Fibroblast of peridontal ligament (primary cell): ENCODE measurements around the gene NPAS4.
A peak's percentile ranks its signal among the peaks of the same experiment; 100 is the strongest.
"Not testable (repeated sequence)": the region's sequence is repeated elsewhere in the genome, so short reads cannot be mapped to it uniquely, and the experiment has no call there.

Experiments
- DNase-seq: peaks from one replicate; pipeline ENCODE4 v3.0.0-alpha.2; 2010; ENCODE audit errors: extremely low read depth

NPAS4 gene

DNA sequence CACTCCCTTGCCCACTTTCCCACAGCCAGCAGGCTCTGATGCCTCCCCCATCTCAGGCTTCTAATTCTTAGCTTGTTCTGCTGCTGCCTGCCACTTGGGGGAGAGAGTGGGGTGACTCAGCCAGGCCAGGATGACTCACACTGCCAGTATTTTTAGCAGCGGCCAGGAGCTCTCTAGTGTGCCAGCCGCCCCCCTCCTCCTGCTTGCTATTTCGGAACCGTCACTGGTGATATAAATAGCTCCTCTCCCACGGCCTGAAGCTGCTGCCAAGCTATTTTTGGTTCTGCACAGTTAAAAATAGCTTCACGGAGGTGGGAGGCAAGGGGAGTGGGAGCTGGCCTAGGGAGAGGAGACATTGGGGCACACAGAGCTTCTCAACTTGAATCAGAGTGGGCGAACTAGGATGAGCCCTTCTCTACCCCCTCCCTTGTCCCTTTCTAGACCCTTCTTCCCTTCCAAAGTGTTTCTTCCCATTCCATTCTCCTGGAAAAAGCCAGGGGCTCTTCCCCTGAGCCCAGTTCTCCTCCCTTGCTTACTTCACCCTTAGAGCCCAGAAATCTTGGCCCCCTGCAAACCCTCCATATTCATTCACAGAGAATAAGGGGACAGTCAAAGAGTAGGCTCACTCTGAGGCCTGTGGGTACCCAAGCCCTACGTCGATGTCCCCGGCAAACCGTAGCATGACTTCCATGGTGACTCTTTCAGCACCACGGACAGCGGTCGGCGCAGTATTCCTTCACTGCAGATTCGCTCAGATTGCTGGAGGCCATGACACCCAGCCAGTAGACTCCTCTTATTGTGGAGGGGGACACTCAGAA, 2.5 kb upstream of the NPAS4 start:
- peak; percentile 96 for DNase-seq

DNA sequence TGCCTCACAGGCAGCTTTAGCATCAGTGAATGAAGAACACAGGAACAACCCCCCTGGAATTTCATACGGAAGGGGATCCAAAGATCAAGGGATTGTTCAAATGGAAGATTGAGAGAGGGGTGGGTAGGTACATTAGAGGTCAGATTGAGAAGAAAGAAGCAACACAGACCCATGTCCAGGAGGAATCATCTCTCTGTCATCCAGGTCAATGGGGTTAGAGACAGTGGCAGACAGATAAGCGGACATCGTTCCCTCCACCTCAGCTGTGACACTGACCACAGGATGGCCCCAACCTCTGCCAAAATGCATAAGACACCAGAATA, 1.9 kb upstream of the NPAS4 start:
- no peak for DNase-seq

DNA sequence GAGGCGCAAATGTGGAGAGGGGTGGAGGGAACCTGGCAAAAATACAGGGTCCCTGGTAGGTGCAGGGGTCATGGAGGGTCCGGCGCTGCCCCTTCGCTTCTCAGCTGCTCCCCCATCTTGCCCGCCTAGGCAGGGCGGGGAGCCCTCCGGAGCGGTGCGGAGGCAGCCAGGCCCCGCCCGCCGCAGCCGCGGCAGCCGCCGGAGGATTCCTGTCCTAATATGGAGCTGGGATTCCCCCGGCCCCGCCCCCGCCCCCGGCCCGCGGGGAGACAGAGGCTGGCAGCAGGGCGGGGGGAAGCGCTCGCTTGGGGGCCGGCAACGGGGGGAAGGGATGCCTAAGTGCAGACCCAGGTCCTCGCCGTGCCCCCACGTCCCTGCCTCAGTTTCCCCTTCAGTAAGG, 1.0 kb upstream of the NPAS4 start:
- no peak for DNase-seq

DNA sequence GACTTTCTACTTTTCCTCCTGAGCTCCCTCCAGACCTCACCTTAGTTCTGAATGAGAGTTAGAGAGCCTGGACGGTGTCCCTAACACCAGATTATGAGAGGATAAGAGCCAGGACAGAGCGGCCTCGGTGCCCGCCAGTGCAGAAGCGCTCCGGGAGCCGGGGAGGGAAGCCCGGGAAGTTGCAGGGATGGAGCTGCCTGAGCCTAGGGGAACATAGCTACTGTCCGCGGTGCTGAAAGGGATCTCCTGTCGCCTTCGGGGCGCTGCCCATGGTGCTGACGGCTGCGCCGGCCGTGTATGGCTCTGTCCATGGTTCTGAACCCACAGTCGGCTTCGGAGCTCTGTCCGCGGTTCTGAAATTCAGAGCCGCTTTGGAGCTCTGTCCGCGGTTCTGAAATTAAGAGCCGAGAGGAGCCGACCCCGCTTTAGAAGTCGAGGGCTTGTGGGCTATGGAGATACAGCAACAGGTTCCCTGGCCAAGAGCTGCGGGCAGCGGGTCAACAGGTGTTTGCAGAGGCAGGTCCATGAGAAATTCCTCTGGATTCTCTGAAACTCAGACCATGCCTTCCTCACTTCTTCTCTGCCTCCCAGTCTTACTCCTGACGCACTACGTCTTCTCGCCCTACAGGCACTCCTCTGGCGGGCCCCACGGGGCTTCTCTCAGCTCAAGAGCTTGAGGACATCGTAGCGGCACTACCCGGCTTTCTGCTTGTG, 814 bp downstream of the NPAS4 start:
- DNase-seq = peak; percentile 90

DNA sequence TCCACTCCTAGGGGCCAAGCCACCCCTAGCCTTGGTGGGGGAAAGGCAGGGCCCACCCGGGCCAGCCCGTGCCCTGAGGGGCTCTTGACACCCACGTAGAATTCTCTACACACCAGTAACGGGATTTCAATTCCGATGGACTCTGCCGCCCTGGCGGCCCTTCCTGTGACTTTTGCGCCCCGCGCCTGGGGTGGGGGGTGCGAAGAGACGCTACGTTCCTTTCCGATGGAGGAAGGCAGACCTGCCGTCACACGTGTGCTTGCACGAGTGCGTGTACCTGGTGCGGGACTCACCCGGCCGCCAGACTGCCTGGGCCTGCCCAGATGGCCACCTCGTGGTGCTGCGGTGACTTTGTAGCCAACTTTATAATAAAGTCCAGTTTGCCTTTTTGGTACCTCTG, 5.5 kb downstream of the NPAS4 start:
- no peak for DNase-seq

DNA sequence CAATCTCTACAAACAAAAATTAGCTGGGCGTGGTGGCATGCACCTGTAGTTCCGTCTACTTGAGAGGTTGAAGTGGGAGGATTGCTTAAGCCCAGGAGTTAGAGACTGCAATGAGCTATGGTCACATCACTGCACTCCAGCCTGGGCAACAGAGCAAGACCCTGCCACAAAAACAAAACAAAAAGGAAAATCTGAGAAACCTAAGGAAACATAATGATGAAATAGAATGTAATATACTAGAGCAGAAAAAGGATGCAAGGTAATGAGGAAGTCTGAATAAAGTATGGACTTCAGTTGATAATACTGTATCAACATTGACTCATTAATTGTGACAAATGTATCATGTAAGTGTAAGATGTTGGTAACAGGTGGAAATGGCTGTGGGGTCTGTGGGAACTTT, 8.1 kb downstream of the NPAS4 start:
- DNase-seq = no peak

DNA sequence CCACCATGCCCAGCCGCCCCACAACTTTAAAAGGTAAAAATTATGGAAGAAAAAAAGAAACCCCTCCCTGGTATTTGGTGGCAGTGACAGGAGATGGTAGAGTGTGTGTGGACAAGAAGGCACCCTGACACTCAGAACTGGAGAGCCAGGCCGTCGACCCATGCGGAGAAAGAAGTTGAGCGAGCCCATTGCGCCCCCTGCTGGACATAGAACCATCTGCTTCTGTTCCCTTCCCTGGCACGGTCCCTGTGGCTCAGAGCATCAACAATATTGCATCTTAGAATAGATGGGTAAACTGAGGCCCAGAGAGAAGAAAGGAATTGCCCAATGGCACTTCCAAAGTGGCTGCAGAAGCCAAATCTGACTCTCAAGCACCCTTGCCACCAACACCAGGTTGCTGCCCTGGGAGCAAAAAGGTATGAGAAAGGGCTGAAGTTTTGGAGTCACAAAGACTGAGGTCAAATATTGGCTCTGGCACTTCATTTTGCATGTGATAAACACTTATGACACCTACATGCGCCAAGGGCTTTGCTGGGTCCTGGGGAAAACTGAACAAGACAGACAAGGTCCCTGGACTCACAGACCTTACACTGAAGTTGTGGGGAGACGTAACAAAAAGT, 9.3 kb downstream of the NPAS4 start:
- peak; percentile 77 for DNase-seq

DNA sequence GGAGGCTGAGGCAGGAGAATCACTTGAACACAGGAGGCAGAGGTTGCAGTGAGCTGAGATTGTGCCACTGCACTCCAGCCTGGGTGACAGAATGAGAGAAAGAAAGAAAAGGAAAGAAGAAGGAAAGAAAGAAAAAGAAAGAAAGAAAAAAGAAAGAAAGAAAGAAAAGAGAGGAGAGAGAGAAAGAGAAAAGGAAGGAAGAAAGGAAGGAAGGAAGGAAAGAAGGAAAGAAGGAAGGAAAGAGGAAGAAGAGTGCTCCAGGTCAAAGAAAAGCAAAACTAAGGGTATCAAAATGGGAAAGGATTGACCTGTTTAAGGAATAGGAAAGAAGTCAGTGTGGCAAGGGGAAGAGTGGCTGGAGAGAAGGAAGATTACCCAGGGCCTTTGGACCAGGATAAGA, 10.5 kb downstream of the NPAS4 start:
- DNase-seq = not testable (repeated sequence)

DNA sequence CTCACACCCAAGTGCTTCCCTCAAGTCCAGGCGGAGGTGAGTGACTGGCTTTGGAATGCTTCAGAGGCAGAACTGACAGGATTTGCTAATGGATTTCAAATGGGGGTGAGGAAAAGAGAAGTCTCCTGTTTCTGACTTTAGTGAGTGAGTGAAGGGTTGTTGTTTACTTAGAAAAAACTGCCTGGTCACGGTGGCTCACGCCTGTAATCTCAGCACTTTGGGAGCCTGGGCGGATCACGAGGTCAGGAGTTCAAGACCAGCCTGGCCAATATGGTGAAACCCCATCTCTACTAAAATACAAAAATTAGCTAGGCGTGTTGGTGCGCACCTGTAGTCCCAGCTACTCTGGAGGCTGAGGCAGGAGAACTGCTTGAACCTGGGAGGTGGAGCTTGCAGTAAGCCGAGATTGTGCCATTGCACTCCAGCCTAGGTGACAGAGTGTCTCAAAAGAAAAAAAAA, 11.1 kb downstream of the NPAS4 start:
- DNase-seq = not testable (repeated sequence)

DNA sequence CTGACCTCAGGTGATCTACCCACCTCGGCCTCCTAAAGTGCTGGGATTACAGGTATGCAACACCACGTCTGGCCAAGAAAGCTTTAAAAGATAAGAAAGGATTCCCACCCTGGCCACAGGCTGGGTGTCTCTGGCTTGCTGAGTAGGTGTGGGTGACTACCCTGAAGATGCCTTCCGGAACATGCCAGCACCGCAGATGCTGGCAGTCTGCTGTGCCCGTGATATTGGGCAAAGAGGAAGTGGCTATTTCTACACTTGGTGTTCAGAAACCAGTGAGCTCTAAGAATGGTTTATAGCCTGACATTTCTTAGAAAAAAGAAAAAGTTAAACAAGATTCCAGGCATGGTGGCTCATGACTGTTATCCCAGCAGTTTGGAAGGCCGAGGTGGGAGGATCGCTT, 11.8 kb downstream of the NPAS4 start:
- DNase-seq = no peak

DNA sequence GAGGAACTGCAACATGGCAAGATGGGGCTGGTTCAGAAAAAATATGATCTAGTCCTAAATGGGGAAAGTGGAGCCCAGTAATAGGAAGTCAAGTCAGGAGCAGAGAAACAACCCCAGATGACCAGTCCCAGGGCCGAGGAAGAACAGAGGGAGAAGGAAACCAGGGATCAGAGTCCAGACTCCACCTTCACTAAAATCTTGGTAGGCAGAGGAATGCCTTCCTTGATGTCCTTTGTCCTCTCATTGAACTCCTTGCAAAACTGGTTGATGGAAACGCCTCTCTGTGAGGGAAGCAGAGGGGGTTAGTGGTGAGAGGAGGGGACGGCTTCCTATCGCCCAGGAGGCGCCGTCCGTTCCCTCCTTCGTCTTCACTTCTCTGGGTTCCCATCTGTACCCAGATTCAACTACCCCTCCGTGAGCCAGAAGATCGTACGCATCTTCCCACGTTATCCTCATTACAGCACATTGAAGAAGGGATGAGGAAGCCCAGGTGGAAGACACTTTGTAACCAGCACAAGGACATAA, 17.2 kb downstream of the NPAS4 start:
- DNase-seq = peak; percentile 6

DNA sequence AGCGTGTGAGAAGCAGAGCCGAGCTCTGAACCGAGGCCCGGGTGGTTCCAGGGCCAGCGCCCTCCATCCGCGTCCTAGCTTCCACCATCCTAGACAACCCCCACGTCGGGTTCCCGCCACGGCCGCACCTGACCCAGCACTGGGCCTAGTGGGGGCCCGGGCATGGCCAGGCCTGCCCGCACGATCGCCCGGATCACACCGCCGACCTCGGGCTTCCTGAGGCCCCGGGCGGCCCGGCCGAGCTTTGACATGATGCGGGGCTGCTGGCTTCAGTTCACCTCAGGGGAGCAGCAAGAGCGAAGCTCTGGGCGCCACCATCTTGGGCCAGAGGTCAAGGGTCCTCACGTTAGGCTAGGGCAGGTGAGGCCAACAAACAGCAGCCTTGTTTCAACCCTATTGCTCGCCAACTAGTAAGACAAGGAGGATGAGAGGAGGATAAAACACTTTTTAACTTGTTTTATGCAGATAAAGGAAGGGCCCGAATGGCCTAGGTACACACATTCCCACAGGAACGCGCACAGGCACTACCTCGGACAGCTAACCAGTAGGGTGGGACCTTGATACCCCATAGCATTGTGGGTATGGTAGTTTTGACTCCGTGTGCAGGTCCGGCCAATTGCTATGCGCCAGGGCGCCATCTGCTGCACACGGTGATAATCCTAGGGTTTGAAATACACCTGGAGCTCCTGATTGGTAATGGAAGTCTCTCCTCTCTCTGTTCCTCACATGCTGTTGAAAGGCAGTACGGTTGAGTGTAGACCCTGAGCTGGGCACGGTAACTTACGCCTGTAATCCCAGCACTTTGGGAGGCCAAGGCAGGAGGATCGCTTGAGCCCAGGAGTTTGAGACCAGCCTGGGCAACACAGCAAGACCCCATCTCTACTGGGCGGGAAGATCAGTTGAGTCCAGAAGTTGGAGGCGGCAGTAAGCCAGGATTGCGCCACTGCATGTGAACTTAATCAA, 17.9 kb downstream of the NPAS4 start, which contains the start of gene MRPL11:
TSS of gene MRPL11 (minus strand) at position 345 of the 963 bp plus-strand sequence. CDS start at position 251, 94 bp downstream.
- DNase-seq = peak; percentile 92

DNA sequence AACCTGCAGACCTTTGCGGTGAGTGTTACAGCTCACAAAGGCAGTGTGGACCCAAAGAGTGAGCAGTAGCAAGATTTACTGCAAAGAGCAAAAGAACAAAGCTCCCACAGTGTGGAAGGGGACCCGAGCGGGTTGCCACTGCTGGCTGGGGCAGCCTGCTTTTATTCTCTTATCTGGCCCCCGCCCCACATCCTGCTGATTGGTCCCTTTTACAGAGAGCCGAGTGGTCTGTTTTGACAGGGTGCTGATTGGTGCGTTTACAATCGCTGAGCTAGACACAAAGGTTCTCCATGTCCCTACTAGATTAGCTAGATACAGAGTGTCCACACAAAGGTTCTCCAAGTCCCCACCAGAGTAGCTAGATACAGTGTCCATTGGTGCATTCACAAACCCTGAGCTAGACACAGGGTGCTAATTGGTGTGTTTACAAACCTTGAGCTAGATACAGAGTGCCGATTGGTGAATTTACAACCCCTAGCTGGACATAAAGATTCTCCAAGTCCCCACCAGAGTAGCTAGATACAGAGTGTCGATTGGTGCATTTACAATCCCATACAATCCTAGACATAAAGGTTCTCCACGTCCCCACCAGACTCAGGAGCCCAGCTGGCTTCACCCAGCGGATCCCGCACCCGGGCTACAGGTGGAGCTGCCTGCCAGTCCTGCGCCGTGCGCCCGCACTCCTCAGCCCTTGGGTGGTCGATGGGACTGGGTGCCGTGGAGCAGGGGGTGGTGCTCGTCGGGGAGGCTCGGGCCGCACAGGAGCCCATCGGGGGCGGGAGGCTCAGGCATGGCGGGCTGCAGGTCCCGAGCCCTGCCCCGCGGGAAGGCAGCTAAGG, 19.5 kb downstream of the NPAS4 start:
- DNase-seq = not testable (repeated sequence)

DNA sequence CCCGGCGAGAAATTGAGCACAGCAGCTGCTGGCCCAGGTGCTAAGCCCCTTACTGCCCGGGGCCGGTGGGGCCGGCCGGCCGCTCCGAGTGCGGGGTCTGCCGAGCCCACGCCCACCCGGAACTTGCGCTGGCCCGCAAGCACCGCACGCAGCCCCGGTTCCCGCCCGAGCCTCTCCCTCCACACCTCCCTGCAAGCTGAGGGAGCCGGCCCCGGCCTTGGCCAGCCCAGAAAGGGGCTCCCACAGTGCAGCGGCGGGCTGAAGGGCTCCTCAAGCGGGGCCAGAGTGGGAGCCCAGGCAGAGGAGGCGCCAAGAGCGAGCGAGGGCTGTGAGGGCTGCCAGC, 20.1 kb downstream of the NPAS4 start:
- DNase-seq = not testable (repeated sequence)

DNA sequence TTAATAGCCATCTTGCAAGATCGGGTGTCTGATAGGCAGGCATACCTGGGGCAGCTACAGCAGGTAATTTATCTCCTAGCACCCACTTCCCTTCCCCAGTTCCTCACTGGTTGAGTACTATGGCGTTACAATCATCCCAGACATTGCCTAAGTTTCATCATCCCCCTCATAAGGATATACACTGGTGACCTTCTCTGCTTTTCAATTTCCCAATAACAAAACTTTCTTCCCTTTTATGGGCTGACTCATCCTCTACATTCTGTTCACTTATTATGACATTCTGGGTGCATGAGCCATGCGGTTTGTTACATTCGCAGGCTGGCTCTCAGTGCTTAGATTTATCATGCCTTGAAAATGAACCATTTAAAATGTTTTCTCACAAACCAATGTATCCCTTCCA, 22.8 kb downstream of the NPAS4 start:
- peak; percentile 92 for DNase-seq

DNA sequence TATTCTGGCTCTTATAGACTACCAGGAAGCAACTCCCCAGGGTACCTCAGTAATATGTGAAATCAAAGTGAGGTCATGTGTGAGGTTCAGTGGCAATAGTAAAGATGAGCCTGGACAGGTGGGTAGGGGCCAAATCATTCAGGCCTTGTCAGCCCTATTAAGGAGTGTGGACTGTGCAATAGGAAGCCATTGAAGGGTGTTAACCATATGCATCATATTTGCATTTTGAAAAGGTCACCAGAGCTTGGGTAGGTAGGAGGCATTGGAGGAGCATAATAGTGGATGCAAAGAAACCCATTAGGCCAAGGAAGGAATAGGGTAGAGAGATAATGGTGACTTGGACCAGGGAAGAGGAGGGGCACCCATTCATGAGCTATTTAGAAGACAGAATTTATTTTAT, 26.2 kb downstream of the NPAS4 start:
- DNase-seq = no peak

DNA sequence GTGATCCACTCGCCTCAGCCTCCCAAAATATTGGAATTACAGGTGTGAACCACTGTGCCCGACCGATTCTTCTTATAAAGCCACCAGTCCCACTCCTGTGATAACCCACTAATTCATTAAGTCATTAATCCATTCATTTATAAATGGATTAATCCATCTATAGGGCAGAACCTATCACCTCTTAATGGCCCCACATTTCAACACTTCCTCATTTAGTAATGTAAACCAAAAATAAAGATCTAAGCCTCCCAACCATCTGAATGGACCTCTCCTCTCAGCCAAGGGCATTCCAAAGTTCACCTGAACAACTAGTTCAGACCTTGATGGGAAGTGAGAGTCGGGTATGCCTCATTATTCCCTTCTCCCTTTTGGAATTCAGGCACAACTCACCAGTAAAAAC, 27.7 kb downstream of the NPAS4 start:
- DNase-seq = no peak

DNA sequence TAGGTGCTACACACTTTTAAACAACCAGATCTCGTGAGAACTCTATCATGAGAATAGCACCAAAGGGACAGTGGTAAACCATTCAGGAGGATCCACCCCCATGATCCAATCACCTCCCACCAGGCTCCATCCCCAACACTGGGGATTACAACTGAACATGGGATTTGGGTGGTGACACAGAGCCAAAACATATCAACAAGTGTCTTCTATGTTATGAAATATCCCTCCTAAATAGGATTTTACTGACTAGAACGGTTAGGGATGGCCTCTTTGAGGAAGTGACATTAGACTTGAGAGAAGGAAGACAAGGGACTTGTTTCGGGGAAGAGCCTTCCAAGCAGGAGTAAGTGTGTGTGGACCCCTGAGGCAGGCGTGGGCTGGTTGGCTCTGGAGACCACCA, 29.7 kb downstream of the NPAS4 start:
- DNase-seq = no peak

DNA sequence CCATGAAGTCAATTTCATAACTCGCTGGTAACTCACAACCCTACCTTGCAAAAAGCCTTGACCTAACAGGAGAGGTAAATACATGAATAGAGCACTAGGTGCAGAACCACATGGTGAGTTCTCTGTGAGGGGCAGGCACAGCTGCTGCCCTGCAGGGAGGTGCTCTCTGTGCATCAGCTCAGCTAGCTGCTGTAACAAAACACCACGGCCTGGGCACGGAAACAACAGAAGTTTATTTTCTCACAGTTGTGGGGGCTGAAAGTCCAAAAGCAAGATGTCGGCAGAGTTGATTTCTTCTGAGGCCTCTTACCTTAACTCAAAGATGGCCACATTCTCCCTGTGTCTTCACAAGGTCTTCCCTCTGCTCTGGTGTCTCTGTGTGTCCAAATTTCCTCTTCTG, 30.8 kb downstream of the NPAS4 start:
- no peak for DNase-seq

DNA sequence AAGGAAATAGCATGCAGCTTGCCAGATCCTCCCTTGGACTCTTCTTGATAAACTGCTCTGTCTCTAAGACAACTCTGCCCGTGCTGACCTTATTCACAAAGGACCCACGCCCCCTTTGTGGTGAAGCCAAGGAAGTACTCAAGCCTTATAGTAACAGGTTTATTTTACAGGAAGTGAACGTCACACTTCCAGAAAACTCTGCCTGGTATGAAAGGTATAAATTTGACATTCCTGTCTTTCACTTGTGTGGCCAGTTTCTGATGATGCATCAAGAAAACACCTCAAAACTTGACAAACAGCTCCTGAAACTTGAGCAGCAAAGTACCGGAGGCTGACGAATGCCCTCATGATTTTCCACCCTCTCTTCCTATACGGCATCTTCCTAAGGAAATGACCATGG, 33.4 kb downstream of the NPAS4 start:
- no peak for DNase-seq

DNA sequence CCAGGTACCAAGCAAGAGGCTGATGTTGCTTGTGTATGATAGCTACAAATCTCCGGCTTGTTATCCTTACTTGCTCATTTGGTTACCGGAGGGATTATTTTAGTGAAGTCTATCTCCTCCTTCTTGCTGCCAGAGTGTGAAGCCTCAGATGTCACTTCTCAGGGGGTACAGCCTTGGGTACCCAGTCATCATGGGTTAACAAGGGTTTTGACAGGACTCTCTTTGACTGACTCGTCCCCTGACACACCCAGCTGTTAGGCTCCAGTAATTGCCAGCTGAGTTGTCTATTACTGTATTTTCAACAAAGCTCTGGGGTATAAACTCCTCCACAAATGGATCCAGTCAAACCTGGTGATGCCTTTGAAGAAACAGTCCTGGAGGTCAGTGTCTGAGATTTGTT, 34.0 kb downstream of the NPAS4 start:
- no peak for DNase-seq
